Muscle of back (tissue), 11 donors: ENCODE data around the gene CYSLTR1. TPM values are rescaled to one million over a fixed set of nuclear protein-coding genes. Genes with fewer than 3 reads are reported as not detected.
"Not testable (repeated sequence)": the region's sequence is repeated elsewhere in the genome, so short reads cannot be mapped to it uniquely, and the experiment has no call there.

ENCODE experiments used
- DNase-seq, 3 donors: peaks; one replicate each; pipeline versions ENCODE4 v3.0.0 to v3.0.0-alpha.2; 2013
- polyA plus RNA-seq, 10 donors: library from polyadenylated mRNA; unstranded; fragments of 120-200 nt; gene quantifications; one replicate each; pipeline ENCODE4 v1.2.1, GENCODE V29; 2013; ENCODE audit not compliant: insufficient read length in 10 of 10

The CYSLTR1 gene
- polyA plus RNA-seq, 10 donors: 6.2 to 10.4 (median 7.9) TPM

DNA sequence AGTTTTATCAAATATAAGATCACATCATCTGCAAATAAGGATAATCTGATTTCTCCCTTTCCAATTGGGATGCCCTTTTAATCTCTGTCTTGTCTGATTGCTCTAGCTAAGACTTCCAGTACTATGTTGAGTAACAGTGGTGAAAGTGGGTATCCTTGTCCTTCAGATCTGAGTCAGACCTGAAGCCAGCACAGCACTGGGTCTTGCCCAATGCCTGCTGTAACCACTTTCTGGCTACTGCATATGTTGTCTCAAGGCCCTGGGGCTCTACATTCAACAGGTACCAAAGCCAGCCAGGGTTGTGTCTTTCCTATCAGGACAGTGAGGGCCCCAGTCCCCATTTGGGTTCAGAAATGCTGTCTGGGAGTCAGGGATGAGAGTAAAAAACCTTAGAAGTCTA is 90.3 kb downstream of the CYSLTR1 start:
- no peak for DNase-seq

DNA sequence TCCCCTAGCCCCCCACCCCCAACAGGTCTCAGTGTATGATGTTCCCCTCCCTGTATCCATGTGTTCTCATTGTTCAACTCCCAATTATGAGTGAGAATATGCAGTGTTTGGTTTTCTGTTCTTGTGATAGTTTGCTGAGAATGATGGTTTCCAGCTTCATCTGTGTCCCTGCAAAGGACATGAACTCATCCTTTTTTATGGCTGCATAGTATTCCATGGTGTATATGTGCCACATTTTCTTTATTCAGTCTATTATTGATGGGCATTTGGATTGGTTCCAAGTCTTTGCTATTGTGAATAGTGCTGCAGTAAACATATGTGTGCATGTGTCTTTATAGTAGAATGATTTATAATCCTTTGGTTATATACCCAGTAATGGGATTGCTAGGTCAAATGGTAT is 101.4 kb downstream of the CYSLTR1 start:
- DNase-seq: not testable (repeated sequence)

Other genes with a start within 250 kb of the CYSLTR1 start
- gene PGK1, start 223.4 kb downstream of the CYSLTR1 start, polyA plus RNA-seq: 100 to 1,000 TPM; 212 to 326 (median 281) TPM
- 10 to 100 TPM; 27.1 to 37.0 (median 31.6) TPM for gene TAF9B, start 188.0 kb downstream of the CYSLTR1 start, polyA plus RNA-seq